Measurements from ENCODE around the gene GSE1.
"Not testable (repeated sequence)": the region's sequence is repeated elsewhere in the genome, so short reads cannot be mapped to it uniquely, and the experiment has no call there.

The GSE1 gene

DNA sequence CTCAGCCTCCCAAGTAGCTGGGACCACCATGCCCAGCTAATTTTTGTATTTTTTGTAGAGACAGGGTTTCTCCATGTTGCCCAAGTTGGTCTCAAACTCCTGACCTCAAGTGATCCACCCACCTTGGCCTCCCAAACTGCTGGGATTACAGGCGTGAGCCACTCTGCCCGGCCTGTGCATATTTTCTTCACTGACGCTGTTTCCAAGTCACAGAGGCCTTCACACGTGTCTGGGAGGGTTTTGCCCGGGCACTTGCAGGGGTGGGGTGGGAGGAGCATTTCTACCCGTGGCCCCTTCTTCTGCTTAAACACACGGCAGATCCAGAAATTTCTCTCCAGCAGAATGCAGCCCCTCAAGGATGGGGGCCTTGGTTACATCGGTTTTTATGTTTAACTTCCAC lies 20.8 kb upstream of the GSE1 start:
- not testable (repeated sequence) for DNase-seq (ENCODE audit: low read depth)

DNA sequence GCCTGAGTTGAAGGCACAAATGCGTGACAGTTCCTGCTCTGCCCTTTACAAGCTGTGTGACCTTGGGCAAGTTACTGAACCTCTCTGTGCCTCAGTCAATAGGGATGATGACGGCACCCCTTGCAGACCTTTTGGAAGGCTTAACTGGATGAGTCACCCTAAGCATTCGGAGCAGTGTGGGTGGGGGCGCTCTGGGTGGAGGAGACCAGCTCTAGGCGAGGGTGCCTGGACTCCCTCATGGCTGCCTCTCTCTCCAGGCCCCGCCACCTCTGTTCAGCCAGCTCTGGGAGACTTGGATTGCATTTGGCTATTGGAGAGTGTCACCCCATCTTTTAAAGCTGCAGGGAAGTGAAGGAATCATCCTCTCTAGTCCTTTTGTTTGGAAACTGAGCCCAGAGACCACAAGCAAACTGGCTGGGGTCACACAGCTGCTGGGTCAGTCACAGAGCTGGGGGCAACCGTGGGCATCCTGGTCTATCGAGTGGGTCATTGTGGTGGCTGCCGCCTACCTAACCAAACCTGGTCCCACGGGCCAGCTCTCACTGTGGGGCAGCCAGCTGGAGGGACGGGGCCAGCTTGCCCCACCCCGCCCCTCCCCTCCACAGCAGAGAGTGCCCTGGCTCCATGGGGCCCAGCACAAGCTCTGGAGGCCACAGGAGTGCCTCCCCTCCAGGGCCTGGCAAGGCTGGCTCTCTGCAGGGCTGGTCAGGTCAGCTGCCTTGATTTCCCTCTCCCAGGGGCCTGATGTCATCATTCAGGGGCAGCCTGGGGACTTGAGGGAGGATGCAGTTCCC lies 20.2 kb upstream of the GSE1 start:
- no peak for DNase-seq (ENCODE audit: low read depth)

DNA sequence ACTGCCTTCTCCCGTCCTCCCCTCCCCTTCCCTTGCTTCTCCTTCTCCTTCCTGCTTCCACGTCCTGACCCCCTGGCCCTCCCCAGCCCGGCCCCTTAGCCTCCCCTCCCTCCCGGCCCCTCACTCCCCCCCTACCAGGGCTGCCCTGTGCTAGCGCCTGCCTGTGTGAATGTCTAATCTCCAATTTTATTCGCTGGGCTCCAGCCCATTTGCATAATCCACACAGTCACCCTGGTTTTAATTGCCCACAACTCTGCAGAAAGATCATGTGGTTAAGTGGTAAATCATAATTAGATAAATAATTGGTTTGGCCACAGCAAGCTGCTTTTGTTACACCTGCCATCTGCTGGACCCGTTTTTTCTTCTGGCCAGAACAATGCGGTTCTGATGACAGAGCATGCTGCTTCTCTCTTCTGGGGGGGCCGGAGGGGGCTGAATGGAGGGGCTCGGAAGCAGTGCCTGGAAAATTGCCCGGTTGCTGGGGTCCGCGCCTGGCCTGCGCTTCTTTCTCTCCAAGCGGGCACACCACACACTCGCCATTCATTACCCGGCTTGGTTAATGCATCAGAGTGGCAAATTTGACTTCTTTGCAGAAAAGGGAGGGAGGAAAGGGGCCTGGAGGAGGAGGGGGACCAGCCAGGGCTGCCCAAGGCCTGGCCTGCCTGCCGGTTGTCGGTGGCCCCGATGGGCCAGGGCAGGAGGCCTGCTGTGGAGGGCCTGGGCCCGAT lies 19.5 kb upstream of the GSE1 start:
- DNase-seq (ENCODE audit: low read depth), result no peak

DNA sequence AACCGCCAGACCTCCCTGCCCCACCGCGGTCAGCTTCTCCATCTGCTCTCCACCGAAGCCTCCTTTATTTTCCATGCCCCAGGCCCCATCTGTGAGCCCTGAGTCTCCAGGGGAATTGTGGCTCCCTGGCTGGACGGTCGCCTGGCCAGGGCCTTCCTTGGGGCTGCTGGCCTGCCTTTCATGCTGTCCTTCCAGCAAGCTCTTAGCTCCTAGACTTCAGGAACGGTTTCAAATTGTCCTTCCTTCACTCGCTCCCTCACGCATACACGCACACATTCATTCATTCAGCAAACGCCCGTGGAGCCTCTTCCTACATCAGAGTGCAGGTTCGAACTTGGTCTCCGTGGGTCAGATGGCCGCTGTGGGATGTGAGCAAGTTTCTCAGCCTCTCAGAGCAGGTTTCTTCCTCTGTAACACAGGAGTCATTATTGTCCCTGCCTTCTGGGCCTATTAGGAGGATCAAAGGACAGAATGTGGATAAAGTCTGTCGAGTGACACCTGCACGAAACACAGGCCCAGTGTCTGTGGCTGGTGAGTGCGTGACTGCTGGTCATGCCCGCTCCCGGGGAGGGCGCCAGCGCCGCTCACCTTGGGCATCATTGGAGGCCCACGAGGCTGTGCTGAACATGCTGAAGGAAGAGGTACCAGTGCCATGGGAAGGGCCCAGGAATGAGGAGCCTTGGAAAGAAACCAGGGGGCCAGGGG lies 18.7 kb upstream of the GSE1 start:
- no peak for DNase-seq (ENCODE audit: low read depth)

DNA sequence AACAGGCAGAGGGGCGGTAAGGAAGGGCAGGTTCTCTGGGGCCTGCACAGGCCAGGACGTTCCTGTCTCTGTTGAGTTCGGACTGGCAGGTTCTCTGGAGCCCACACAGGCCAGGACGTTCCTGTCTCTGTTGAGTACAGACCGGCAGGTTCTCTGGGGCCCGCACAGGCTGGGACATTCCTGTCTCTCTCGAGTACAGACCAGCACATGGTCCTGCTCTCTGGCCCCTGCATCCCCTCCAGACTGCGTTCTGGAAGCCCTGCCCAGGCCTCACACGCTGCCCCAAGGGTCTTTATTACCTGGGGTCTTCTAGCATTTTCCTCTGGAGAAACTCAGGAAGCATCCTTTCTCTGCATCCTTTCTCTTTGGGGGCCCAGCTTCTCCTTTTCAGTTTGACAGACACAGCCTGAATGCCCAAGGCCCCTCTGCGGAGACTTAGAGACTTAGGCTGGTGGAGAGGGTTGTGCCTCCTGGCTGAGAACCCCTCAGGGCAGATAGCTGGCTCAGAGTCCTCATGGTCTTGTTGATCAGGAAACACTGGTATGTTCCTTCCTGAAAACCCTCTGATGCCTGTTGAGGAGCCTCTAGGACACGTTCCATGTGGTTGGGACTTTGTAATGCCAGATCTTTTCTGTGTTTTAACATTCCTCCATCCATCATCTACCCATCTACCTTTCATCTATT lies 18.0 kb upstream of the GSE1 start:
- no peak for DNase-seq (ENCODE audit: low read depth)

DNA sequence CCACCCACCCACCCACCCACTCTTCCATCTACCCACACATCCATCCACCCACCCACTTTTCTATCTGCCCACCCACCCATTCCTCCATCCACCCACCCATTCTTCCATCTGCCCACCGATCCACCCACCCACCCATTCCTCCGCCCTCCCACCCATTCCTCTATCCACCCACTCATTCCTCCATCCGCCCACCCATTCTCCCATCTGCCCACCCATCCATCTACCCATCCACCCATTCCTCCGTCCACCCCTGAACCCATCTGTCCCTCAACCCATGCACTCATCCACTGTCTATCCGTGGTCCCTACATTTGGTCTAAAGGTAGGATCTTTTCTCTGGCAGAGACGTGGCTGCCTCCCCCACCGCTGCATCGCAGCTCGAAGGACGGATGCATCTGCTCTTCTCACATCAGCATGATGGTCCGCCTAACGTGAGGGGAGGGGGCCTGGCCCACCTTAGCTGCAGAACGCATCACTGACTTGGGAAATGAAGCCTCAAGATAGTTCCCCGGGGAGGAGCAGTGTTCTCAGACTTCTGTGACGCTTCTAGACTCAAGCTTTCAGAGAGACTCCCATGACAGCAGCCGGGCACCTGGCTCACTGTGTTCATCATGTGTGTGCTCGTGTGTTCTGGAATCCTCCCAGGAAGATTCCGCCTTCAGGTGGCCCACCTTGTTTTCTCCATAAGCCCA lies 17.2 kb upstream of the GSE1 start:
- DNase-seq (ENCODE audit: low read depth), result no peak

GRCh38 chr16:85598141-85598540 lies 15.0 kb upstream of the GSE1 start:
- DNase-seq (ENCODE audit: low read depth), result no peak

DNA sequence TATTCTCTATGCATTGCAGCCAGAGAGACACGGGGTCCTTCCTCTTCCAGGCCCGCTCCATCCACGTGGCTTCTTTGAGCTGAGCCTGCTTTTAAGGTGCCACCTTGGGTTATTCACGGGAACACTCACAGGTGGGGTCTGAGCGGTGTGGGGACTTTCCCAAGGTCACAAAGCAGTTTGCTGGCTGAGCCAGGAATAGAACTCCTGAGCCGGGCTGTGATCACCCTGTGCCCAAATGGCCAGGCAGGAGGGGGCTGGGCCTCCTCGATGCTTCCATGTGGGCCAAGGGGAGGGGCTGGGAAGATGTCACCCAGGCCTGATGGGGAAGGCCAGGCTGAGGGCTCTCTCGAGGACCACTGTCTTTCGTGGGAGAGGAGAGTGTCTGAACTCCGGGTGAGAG lies 13.0 kb upstream of the GSE1 start:
- DNase-seq (ENCODE audit: low read depth), result no peak

- DNase-seq (ENCODE audit: low read depth), result no peak
These were observed 12.4 kb upstream of the GSE1 start for GRCh38 chr16:85600530-85601271.

- no peak for DNase-seq (ENCODE audit: low read depth)
These were observed 11.9 kb upstream of the GSE1 start for GRCh38 chr16:85601272-85601639.

DNA sequence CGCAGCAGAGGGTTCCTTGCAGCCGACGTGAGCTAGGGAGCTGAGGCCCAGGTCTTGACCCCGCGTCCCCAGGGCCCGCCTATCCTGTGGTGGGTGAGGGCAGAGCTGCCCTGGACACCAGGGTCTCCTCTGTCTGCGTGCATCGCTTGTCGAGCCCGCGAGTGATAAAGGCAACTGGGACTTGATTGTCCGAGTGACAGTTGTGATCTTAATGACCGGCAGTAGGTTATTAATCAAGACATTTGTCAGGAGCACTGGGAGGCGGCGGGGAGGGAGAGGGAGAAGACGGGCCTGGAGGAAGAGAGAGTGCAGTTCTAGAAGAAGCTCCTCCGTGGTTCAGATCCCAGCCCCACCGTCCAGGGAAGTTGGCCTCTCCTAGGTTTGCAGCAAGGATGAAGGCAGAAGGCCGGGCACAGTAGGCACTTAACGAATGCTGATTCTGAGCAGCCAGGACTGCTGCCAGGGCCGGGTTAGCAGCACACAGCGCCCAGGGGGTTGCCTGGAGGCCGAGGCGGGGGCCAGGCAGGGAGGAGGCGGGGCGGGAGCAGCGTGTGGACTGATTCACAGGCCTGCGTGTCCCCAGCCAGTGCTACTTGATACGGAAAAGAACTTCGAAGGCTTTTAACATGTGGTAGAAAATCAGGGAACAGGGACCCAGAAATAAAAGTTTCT lies 11.3 kb upstream of the GSE1 start:
- no peak for DNase-seq (ENCODE audit: low read depth)

GRCh38 chr16:85602402-85603202 lies 10.5 kb upstream of the GSE1 start:
- DNase-seq (ENCODE audit: low read depth), result no peak

DNA sequence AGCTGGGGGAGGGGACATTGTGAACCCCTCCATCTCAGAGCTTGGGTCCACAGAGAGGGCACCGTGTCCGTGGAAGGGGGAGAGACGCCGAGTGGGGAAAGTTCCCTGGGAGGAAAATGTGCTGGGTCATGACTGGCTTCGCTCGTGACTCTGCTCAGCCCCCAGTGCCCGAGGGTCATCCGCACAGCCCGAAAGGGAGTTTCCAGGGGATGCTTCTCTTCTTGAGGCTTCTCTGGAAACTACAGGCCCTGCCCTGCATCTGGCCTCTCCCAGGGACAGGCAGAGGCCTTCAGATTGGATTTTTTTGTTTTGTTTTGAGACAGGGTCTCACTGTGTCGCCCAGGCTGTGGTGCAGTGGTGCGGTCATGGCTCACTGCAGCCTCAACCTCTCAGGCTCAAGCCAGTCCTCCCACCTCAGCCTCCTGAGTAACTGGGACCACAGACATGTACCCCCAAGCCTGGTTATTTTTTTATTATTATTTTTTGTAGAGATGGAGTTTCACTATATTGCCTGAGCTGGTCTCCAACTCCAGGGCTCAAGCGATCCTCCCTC lies 9.8 kb upstream of the GSE1 start:
- DNase-seq (ENCODE audit: low read depth), result no peak

DNA sequence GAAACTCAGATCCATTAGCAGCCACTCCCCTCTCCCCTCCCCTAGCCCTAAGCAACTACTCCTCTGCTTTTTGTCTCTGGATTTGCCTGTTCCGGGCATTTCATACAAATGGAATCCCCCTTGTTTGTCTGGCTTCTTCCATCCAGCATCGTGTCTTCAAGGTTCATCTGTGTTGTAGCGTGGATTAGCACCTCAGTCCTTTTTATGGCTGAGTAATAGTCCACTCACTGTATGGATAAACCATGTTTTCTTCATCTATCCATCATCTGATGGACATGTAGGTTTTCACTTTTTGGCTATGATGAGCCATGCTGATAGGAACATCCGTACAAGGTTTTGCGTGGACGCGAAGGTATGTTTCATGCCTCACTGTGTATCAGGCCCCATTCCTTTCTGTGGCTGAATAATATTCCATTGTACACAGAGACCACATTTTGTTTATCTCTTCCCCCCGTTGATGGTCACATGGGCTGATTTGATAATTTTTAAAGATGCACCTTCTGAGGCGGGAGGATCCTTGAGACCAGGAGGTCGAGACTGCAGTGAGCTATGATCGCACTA lies 8.9 kb upstream of the GSE1 start:
- DNase-seq (ENCODE audit: low read depth), result no peak

- no peak for DNase-seq (ENCODE audit: low read depth)
These were observed 7.8 kb upstream of the GSE1 start for GRCh38 chr16:85605051-85605911.

DNA sequence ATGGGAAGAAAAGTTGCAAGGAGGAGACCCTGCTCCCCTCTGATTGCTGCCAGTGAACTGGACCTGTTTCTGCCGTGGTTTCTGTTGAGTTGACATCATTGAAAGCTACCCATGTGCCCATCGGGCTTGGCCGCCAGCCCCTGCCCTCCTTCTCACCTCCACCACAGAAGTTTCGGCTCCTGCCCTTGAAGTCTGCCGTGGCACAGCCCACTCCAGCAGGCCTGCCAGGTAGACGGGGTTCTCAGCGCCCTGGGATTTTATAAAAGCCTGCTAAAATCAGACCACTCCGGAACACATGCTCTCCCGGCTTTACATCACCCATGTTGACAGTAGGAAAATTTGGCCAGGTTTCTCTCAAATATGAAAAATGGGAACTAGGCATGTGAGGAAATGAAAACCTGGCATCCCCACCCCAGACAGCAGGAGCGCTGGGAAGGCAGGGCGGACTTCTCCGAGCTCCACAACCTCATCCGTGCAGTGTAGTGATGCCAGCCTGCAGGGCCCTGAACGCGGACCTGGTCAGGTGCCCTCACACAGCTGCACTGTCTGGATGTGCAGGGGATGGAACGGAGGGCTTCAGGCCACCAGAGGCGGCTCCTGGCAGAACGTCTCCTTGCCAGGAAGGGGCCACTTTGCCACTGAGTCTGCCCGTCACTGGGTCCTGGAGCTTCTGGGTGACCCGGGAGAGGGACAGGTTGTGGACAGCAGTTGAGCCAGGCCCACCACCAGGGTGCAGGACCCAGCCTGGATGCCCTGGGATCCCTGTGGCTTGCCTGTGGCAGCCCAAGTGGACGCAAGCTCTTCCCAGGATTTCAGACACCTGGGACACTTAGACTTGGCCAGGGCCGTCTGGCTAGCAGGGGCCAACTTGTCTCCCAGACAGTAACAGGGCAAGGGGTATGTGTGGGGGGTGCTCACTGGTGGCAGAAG lies 6.9 kb upstream of the GSE1 start:
- no peak for DNase-seq (ENCODE audit: low read depth)

DNA sequence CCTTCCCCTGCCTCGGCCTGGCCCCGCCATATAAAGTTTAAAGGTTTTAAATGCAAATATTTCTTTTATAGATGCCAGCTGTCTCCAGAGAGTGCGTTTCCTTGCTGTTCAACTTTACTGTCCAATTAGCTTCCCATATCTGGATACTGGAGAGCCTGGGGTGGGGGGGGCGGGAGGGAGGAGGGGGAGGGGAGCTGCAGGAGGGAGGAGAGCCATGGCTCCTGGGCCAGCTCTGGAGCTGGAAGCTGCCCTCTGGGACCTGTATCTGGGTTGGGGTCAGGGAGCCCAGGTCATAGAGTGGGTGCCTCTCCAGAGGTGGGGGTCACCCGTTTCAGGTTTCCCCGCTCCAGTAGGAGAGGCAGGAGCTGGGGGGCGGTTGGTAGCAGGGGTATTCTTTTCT lies 6.2 kb upstream of the GSE1 start:
- DNase-seq (ENCODE audit: low read depth), result no peak
